Measurements from ENCODE around the gene NMT2. TPM values are rescaled to one million over a fixed set of nuclear protein-coding genes. Genes with fewer than 3 reads are reported as not detected.

Gene NMT2
- total and polyA plus RNA-seq, 10 of the 15 experiments (the other 5 are each of a cell fraction or from before 2014, with no cell fraction given), result 4.9 to 12.0 (median 9.2) TPM

GRCh38 chr10:15120523-15120922 is 48.0 kb downstream of the NMT2 start:
- WGBS (ENCODE audit: insufficient coverage, insufficient replicate concordance, low lambda C conversion rate, missing lambda C conversion rate), result 96% methylated on average over 5 of the region's 5 CpGs
- ChIA-PET SMC1A (ENCODE audit: uncharacterized antibody, unreplicated experiment) (interaction anchor here (0.7 to 9.1 kb wide), 3 partner anchors 20 to 451 kb away, joined by 3 to 127 read pairs (median 36); partner anchors contain the start of gene NMT2), CTCF (interaction anchor here (1.0 to 4.8 kb wide), 2 partner anchors 14 to 21 kb away, joined by 3 to 20 read pairs; no protein-coding TSS in a partner anchor), RAD21 (ENCODE audit: unreplicated experiment) (interaction anchor here (2.1 kb wide), 1 partner anchor 14 kb away, joined by 6 read pairs; no protein-coding TSS in a partner anchor), POLR2A (no interaction called here)
- Histone ChIP-seq H3K36me3 (ENCODE audit: control insufficient read depth in 2 of 2, insufficient read depth in 2 of 2, low read length in 1 of 2) (no peaks in the 10 kb centered on the region), H3K27ac (ENCODE audit: control insufficient read depth, insufficient read depth) (no peak overlapping the region), H3K79me2 (ENCODE audit: control insufficient read depth, insufficient read depth, low read length) (no peaks in the 10 kb centered on the region), H4K20me1 (ENCODE audit: control insufficient read depth, insufficient read depth) (no peaks in the 10 kb centered on the region), H3K4me2 (ENCODE audit: control insufficient read depth, insufficient read depth) (no peak overlapping the region), H3K4me3 (no peak overlapping the region), H2AFZ (ENCODE audit: control insufficient read depth, low read depth, low read length) (no peak overlapping the region), H3K9me3 (replicated peaks; ENCODE audit: control insufficient read depth, insufficient read depth, low read length) (peaks cover 2% of the 10 kb centered on the region; the same call in 1 of the 3 replicates), H3K27me3 (replicated peaks in 1 of 2; ENCODE audit: control insufficient read depth in 2 of 2, insufficient read depth in 2 of 2, low read length in 1 of 2) (no peaks in the 10 kb centered on the region), H3K4me1 (ENCODE audit: control insufficient read depth, insufficient read depth, low read length) (peaks cover 17% of the 10 kb centered on the region), H3K9ac (ENCODE audit: control insufficient read depth, insufficient read depth, low read length) (no peak overlapping the region)
- TF ChIP-seq CBFB (IDR thresholded peaks at IDR 0.05; ENCODE audit: low read depth) (no peak), ZZZ3 (IDR thresholded peaks at IDR 0.05; ENCODE audit: control insufficient read depth, insufficient read length, low read depth) (no peak), TBL1XR1 (IDR thresholded peaks at IDR 0.05; ENCODE audit: low read depth, low read length) (no peak), MTA2 (IDR thresholded peaks at IDR 0.05; ENCODE audit: low read depth) (no peak), FOS (IDR thresholded peaks at IDR 0.05; ENCODE audit: borderline replicate concordance, extremely low read depth, insufficient read length) (no peak)
- TF ChIP-seq, protein P1, sequence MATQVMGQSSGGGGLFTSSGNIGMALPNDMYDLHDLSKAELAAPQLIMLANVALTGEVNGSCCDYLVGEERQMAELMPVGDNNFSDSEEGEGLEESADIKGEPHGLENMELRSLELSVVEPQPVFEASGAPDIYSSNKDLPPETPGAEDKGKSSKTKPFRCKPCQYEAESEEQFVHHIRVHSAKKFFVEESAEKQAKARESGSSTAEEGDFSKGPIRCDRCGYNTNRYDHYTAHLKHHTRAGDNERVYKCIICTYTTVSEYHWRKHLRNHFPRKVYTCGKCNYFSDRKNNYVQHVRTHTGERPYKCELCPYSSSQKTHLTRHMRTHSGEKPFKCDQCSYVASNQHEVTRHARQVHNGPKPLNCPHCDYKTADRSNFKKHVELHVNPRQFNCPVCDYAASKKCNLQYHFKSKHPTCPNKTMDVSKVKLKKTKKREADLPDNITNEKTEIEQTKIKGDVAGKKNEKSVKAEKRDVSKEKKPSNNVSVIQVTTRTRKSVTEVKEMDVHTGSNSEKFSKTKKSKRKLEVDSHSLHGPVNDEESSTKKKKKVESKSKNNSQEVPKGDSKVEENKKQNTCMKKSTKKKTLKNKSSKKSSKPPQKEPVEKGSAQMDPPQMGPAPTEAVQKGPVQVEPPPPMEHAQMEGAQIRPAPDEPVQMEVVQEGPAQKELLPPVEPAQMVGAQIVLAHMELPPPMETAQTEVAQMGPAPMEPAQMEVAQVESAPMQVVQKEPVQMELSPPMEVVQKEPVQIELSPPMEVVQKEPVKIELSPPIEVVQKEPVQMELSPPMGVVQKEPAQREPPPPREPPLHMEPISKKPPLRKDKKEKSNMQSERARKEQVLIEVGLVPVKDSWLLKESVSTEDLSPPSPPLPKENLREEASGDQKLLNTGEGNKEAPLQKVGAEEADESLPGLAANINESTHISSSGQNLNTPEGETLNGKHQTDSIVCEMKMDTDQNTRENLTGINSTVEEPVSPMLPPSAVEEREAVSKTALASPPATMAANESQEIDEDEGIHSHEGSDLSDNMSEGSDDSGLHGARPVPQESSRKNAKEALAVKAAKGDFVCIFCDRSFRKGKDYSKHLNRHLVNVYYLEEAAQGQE (IDR thresholded peaks at IDR 0.05; ENCODE audit: low read depth, low read length), result no peak
- BruUV-seq (replicated peaks), result no TSS peak
- intact Hi-C loops (cut with micrococcal nuclease; ENCODE audit: unreplicated experiment) (no loop called here), in situ Hi-C loops (cut with MboI) (no loop called here)
- FAIRE-seq (no peak), DNase-seq (ENCODE audit: low read depth, low spot score) (no peak), ATAC-seq (no peak)

All from GM12878 (cell line).